Measurements from ENCODE around the gene THEMIS. TPM values are rescaled to one million over a fixed set of nuclear protein-coding genes. Genes with fewer than 3 reads are reported as not detected.
"Not testable (repeated sequence)": the region's sequence is repeated elsewhere in the genome, so short reads cannot be mapped to it uniquely, and the experiment has no call there.

Gene THEMIS
- total RNA-seq, 1 donor from 2014 or later: not detected

- Histone ChIP-seq H3K4me3 (ENCODE audit: low read depth, low read length) (no peak overlapping the region), H3K27me3 (ENCODE audit: control insufficient read depth, insufficient read depth, low read length) (no peaks in the 10 kb centered on the region), H3K36me3 (ENCODE audit: control insufficient read depth, insufficient read depth, low read length) (no peaks in the 10 kb centered on the region)
- no peak for TF ChIP-seq CTCF (IDR thresholded peaks at IDR 0.05; ENCODE audit: insufficient read depth, low read length, severe bottlenecking)
- no peak for FAIRE-seq
- no peak for DNase-seq (ENCODE audit: low read depth)
These were observed 6.8 kb downstream of the THEMIS start for GRCh38 chr6:127894051-127894450.

GRCh38 chr6:127893541-127893940, 7.3 kb downstream of the THEMIS start:
- H3K27me3 ChIP-seq (ENCODE audit: control insufficient read depth, insufficient read depth, low read length): no peaks in the 10 kb centered on the region
- no peak for FAIRE-seq
- H3K36me3 ChIP-seq (ENCODE audit: control insufficient read depth, insufficient read depth, low read length): no peaks in the 10 kb centered on the region
- no peak overlapping the region for H3K4me3 ChIP-seq (ENCODE audit: low read depth, low read length)
- no peak for TF ChIP-seq CTCF (IDR thresholded peaks at IDR 0.05; ENCODE audit: insufficient read depth, low read length, severe bottlenecking)
- DNase-seq (ENCODE audit: low read depth): no peak

- Histone ChIP-seq H3K36me3 (ENCODE audit: control insufficient read depth, insufficient read depth, low read length) (no peaks in the 10 kb centered on the region), H3K4me3 (ENCODE audit: low read depth, low read length) (no peak overlapping the region), H3K27me3 (ENCODE audit: control insufficient read depth, insufficient read depth, low read length) (no peaks in the 10 kb centered on the region)
- FAIRE-seq: no peak
- DNase-seq (ENCODE audit: low read depth): no peak
- no peak for TF ChIP-seq CTCF (IDR thresholded peaks at IDR 0.05; ENCODE audit: insufficient read depth, low read length, severe bottlenecking)
These were observed 9.0 kb downstream of the THEMIS start for GRCh38 chr6:127891731-127892326.

GRCh38 chr6:127886603-127887002, 14.3 kb downstream of the THEMIS start:
- H3K27me3 ChIP-seq (ENCODE audit: control insufficient read depth, insufficient read depth, low read length): no peaks in the 10 kb centered on the region
- FAIRE-seq (no peak), DNase-seq (ENCODE audit: low read depth) (no peak)
- no peak for TF ChIP-seq CTCF (IDR thresholded peaks at IDR 0.05; ENCODE audit: insufficient read depth, low read length, severe bottlenecking)
- no peak overlapping the region for H3K4me3 ChIP-seq (ENCODE audit: low read depth, low read length)
- no peaks in the 10 kb centered on the region for H3K36me3 ChIP-seq (ENCODE audit: control insufficient read depth, insufficient read depth, low read length)

- Histone ChIP-seq H3K36me3 (ENCODE audit: control insufficient read depth, insufficient read depth, low read length) (no peaks in the 10 kb centered on the region), H3K4me3 (ENCODE audit: low read depth, low read length) (no peak overlapping the region), H3K27me3 (ENCODE audit: control insufficient read depth, insufficient read depth, low read length) (no peaks in the 10 kb centered on the region)
- no peak for DNase-seq (ENCODE audit: low read depth)
- TF ChIP-seq CTCF (IDR thresholded peaks at IDR 0.05; ENCODE audit: insufficient read depth, low read length, severe bottlenecking): no peak
- no peak for FAIRE-seq
These were observed 16.7 kb downstream of the THEMIS start for GRCh38 chr6:127884134-127884533.

- not testable (repeated sequence) for FAIRE-seq; H3K4me3 ChIP-seq (ENCODE audit: low read depth, low read length); H3K36me3 ChIP-seq (ENCODE audit: control insufficient read depth, insufficient read depth, low read length); DNase-seq (ENCODE audit: low read depth); H3K27me3 ChIP-seq (ENCODE audit: control insufficient read depth, insufficient read depth, low read length)
These were observed 18.9 kb downstream of the THEMIS start for GRCh38 chr6:127881949-127882348.

Data from bronchial epithelial cell (primary cell).